ENCODE data around the gene URI1.
"Not testable (repeated sequence)": the region's sequence is repeated elsewhere in the genome, so short reads cannot be mapped to it uniquely, and the experiment has no call there.

URI1 gene

GRCh38 chr19:30036154-30037129 is 94.4 kb downstream of the URI1 start:
- no peak for TF ChIP-seq ZFX (IDR thresholded peaks at IDR 0.05; ENCODE audit: borderline replicate concordance)
- TF ChIP-seq, protein P1, sequence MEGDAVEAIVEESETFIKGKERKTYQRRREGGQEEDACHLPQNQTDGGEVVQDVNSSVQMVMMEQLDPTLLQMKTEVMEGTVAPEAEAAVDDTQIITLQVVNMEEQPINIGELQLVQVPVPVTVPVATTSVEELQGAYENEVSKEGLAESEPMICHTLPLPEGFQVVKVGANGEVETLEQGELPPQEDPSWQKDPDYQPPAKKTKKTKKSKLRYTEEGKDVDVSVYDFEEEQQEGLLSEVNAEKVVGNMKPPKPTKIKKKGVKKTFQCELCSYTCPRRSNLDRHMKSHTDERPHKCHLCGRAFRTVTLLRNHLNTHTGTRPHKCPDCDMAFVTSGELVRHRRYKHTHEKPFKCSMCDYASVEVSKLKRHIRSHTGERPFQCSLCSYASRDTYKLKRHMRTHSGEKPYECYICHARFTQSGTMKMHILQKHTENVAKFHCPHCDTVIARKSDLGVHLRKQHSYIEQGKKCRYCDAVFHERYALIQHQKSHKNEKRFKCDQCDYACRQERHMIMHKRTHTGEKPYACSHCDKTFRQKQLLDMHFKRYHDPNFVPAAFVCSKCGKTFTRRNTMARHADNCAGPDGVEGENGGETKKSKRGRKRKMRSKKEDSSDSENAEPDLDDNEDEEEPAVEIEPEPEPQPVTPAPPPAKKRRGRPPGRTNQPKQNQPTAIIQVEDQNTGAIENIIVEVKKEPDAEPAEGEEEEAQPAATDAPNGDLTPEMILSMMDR (IDR thresholded peaks at IDR 0.05): no peak
- H3K27ac ChIP-seq: no peak overlapping the region

GRCh38 chr19:30037835-30038234 is 95.8 kb downstream of the URI1 start:
- TF ChIP-seq ZFX (IDR thresholded peaks at IDR 0.05; ENCODE audit: borderline replicate concordance): no peak
- TF ChIP-seq, protein P1 (IDR thresholded peaks at IDR 0.05): no peak
- H3K27ac ChIP-seq: no peak overlapping the region

GRCh38 chr19:30041931-30042330 is 99.9 kb downstream of the URI1 start:
- not testable (repeated sequence) for H3K27ac ChIP-seq

DNA sequence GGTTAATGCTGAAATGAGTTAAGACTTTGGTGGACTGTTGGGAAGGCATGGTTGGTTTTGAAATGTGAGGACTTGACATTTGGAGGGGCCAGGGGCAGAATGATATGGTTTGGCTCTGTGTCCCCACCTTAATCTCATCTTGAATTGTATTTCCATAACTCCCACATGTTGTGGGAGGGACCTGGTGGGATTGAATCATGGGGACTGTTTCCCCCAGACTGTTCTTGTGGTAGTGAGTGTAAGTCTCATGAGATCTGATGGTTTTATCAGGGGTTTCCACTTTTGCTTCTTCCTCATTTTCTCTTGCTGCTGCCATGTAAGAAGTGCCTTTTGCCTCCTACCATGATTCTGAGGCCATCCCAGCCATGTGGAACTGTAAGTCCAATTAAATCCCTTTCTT is 101.0 kb downstream of the URI1 start:
- not testable (repeated sequence) for H3K27ac ChIP-seq

DNA sequence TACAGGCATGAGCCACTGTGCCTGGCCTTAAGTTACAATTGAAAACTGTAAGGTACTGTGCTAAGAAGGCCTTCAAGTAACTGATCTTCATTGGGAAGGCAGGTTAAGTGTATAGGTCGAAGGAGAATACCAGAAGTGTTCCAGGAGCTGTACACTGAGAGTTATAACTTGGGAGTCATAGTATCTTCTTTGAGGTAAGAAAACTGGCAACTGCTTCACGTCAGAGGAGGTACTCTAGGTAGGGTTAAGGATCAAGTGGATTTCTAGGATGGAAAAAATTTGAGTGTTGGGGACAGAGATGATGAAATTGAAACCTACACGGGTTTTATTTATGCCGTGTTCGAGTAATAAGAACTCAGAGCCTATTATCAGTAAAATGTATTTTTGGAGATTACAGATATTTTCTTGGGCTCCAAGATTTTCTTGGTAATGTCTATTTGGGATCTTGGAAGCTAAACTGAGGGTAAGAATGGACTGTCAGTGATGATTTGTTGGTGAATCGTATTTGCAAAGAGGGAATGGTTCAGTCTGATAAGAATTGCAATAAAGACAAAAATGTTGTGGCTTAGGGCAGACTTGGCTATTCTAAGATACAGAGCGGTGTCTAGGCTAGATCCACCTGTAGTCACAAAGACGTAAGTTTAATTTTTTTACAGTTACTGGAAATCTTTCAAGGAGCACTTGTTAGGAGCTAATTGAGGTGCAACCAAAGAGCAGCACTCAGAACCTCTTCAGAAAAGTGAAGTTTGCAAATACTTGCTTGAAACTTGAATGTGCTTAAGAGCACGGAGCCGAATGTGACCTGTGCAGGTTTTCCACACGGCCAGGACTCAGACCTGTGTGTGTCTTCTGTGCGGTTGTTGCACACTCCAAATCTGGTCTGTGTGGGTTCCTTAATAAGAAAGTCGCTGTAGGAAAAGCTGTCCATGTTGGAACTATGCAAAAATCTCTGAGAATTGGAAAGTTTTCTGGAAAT is 102.5 kb downstream of the URI1 start:
- TF ChIP-seq ZFX (IDR thresholded peaks at IDR 0.05; ENCODE audit: borderline replicate concordance): no peak
- TF ChIP-seq, protein P1 (IDR thresholded peaks at IDR 0.05): no peak
- H3K27ac ChIP-seq: no peak overlapping the region

- no peak overlapping the region for H3K27ac ChIP-seq
- TF ChIP-seq, protein P1 (IDR thresholded peaks at IDR 0.05): peak; percentile 72
- no peak for TF ChIP-seq ZFX (IDR thresholded peaks at IDR 0.05; ENCODE audit: borderline replicate concordance)
Observed at GRCh38 chr19:30046522-30046921, 104.5 kb downstream of the URI1 start.

GRCh38 chr19:30047432-30047831 is 105.4 kb downstream of the URI1 start:
- no peak overlapping the region for H3K27ac ChIP-seq
- TF ChIP-seq ZFX (IDR thresholded peaks at IDR 0.05; ENCODE audit: borderline replicate concordance): no peak
- TF ChIP-seq, protein P1 (IDR thresholded peaks at IDR 0.05): no peak

DNA sequence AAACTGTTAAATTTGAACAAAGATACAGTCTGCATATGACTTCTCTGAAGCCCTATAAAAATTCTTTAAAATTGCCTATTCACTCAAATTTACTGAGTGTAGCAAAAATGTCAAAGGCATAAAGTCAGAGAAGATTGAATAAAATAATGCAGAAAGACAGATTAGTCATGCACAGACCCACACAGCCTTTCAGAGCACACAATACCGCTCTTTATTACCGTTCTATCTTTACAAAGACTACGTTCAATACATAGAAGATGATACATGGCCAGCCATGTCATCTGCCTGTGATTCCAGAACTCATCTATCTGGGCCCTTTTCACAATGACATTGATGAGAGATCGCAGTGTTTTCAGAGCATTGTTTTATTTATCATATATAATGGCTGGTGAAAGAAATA is 107.2 kb downstream of the URI1 start:
- H3K27ac ChIP-seq: no peak overlapping the region
- no peak for TF ChIP-seq ZFX (IDR thresholded peaks at IDR 0.05; ENCODE audit: borderline replicate concordance)
- TF ChIP-seq, protein P1 (IDR thresholded peaks at IDR 0.05): no peak
